ENCODE results near the gene RPS2. TPM values are rescaled to one million over a fixed set of nuclear protein-coding genes. Genes with fewer than 3 reads are reported as not detected.

Gene RPS2
- total RNA-seq, 1 donor from 2014 or later: 2,286 TPM

DNA sequence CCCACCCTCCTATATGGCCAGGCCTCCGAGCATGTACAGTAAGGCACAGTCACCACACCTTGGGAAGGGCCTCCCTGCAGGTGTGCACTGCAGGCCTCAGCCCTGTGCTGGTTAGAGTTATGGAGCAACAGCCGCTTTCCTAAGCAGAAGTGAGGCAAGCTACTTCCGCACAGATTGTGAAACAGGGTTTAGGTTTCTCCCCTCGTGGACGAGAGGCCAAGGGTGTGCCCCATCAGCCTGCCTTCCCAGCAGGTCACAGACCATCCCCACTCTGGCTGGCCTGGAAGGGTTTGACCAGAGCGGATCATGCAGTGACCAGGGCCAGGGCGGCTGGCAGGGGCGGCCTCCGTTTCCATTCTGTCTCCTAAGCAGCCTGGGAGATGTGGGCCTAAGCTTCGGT, 26.3 kb downstream of the RPS2 start:
- DNase-seq (ENCODE audit: extremely low spot score, unreplicated experiment): no peak
- TF ChIP-seq, protein P1, sequence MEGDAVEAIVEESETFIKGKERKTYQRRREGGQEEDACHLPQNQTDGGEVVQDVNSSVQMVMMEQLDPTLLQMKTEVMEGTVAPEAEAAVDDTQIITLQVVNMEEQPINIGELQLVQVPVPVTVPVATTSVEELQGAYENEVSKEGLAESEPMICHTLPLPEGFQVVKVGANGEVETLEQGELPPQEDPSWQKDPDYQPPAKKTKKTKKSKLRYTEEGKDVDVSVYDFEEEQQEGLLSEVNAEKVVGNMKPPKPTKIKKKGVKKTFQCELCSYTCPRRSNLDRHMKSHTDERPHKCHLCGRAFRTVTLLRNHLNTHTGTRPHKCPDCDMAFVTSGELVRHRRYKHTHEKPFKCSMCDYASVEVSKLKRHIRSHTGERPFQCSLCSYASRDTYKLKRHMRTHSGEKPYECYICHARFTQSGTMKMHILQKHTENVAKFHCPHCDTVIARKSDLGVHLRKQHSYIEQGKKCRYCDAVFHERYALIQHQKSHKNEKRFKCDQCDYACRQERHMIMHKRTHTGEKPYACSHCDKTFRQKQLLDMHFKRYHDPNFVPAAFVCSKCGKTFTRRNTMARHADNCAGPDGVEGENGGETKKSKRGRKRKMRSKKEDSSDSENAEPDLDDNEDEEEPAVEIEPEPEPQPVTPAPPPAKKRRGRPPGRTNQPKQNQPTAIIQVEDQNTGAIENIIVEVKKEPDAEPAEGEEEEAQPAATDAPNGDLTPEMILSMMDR (IDR thresholded peaks at IDR 0.05): no peak
- peaks cover 15% of the 10 kb centered on the region for H3K4me1 Mint-ChIP-seq (ENCODE audit: unreplicated experiment)
- peaks cover 6% of the 10 kb centered on the region for H3K36me3 Mint-ChIP-seq (ENCODE audit: unreplicated experiment)
- no peak overlapping the region for H3K27ac Mint-ChIP-seq (ENCODE audit: unreplicated experiment)
- H3K27me3 Mint-ChIP-seq (ENCODE audit: unreplicated experiment): no peaks in the 10 kb centered on the region
- no peaks in the 10 kb centered on the region for H3K9me3 Mint-ChIP-seq (ENCODE audit: unreplicated experiment)
- no peak overlapping the region for H3K4me3 Mint-ChIP-seq (ENCODE audit: unreplicated experiment)

DNA sequence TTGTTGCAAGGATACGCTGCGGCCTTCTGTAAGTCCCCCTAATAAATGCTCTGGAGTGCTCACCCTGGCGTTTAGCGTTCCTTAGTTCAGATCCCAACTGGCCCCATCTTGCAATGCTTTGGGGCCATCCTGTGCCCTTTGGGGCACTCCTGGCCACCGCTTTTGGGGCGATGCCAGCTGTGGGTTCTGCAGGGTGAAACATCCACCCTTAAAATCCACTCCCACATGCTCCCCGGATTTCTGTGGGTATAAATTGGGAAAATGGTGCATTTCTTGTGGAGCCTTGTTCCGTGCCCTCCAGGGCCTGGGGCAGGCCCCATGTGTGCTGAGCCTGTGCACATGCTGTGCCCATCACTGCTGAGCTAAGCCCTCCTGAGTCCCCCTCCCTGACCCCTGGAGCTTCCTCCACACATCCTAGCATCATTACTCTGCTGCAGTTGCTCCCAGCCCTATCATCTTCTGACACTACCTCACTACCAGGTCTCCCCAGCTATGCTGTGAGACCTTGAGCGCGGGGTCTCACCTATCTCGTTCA, 27.6 kb downstream of the RPS2 start:
- Mint-ChIP-seq H3K9me3 (ENCODE audit: unreplicated experiment) (no peaks in the 10 kb centered on the region), H3K27ac (ENCODE audit: unreplicated experiment) (no peak overlapping the region), H3K36me3 (ENCODE audit: unreplicated experiment) (peaks cover 6% of the 10 kb centered on the region), H3K27me3 (ENCODE audit: unreplicated experiment) (no peaks in the 10 kb centered on the region), H3K4me1 (ENCODE audit: unreplicated experiment) (peaks cover 7% of the 10 kb centered on the region), H3K4me3 (ENCODE audit: unreplicated experiment) (no peak overlapping the region)
- no peak for DNase-seq (ENCODE audit: extremely low spot score, unreplicated experiment)
- TF ChIP-seq, protein P1 (IDR thresholded peaks at IDR 0.05): no peak

DNA sequence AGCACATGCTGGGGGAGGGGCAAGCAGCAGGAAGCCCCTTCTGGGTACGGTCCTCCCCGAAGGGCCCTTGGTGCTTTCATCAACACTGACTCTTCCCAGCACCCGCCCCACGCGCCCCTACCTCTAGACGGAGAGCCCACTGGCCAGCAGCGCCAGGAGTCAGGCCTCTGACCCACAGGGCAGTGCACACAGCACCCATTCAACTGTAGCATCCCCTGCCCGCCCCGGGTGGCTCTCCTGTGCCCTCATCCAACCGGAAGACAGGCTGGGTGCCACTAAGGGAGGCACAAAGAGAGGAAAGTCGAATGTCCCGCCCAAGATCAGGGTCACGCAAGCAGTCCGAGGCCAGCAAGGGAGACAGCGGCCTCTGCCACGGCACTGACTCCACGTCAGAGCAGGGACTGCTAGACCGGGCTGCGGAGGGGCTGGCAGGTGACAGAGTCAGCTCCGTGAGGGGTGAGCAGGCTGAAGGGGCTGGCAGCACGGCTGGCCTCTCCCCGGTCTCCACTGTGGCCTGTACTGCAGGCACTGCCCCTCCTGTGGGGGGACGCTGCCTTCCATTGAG, 31.4 kb downstream of the RPS2 start:
- DNase-seq (ENCODE audit: extremely low spot score, unreplicated experiment): no peak
- TF ChIP-seq, protein P1 (IDR thresholded peaks at IDR 0.05): no peak
- Mint-ChIP-seq H3K27me3 (ENCODE audit: unreplicated experiment) (no peaks in the 10 kb centered on the region), H3K27ac (ENCODE audit: unreplicated experiment) (no peak overlapping the region), H3K4me3 (ENCODE audit: unreplicated experiment) (no peak overlapping the region), H3K9me3 (ENCODE audit: unreplicated experiment) (no peaks in the 10 kb centered on the region), H3K4me1 (ENCODE audit: unreplicated experiment) (peaks cover 2% of the 10 kb centered on the region), H3K36me3 (ENCODE audit: unreplicated experiment) (peaks cover 3% of the 10 kb centered on the region)

DNA sequence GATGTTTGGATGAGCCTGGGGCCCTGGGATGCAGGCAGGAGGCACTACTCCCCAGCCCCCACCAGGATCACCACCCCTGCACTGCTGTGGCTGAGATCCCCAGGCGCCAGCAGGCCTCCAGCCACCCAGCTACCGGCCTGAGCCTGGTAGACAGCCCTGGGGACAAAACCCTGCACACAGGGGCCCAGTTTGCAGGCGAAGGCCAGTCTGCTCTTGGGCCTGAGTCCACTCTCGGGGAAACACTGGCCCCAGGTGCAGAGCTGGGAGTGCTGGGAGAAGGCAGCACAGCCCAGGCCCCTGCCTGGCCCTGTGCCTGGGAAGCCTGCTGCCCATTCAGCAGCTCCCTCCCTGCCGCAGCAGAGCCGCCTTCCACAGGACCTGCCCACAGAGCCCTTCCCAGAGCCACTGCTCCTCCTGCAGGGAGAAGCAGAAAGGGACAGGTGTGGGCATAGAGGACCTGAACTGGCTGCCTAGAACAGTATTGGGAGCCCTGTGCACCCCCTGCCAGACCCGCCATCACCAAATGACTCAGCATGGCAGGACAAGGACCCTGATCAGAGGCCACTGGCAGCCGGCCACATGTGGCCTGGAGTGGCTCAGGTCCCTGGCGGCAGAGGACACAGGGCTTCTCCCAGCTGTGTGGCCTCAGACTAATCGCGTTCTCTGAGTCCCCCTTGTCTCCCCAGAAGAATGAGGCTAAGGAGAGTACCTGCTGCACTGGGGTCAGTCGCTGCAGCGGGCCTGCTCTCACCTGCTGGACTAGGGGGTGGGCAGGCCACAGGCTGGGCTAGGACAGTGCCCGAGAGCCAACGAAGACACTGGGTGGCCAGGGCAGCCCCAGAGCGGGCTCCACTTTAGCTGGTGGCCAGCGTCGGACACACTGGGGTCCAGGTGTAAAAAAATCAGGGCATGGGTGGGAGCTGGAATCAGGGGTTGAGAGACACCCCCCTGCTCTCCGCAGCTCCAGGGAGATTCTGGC, 32.3 kb downstream of the RPS2 start:
- Mint-ChIP-seq H3K27ac (ENCODE audit: unreplicated experiment) (no peak overlapping the region), H3K27me3 (ENCODE audit: unreplicated experiment) (no peaks in the 10 kb centered on the region), H3K4me3 (ENCODE audit: unreplicated experiment) (no peak overlapping the region), H3K9me3 (ENCODE audit: unreplicated experiment) (no peaks in the 10 kb centered on the region), H3K36me3 (ENCODE audit: unreplicated experiment) (peaks cover 3% of the 10 kb centered on the region), H3K4me1 (ENCODE audit: unreplicated experiment) (peaks cover 2% of the 10 kb centered on the region)
- TF ChIP-seq, protein P1 (IDR thresholded peaks at IDR 0.05): no peak
- no peak for DNase-seq (ENCODE audit: extremely low spot score, unreplicated experiment)

DNA sequence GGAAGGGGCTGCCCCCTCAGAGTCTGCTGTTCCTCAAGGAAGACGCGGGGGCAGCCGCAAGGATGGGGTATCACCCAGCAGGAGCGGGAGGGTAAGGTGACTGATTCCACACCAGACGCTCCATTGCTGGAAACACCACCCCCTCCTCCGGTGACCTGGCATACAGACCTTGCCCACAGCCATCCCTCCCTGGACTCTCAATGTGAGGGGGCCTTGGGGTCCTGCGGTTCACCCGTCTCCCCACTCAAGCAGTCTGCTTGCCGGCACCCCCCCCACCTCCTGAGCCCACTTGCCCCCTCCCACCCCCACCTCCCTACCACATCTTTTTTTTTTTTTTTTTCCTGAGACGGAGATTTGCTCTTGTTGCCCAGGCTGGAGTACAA, 34.3 kb downstream of the RPS2 start:
- H3K36me3 Mint-ChIP-seq (ENCODE audit: unreplicated experiment): no peaks in the 10 kb centered on the region
- H3K27me3 Mint-ChIP-seq (ENCODE audit: unreplicated experiment): no peaks in the 10 kb centered on the region
- peaks cover 2% of the 10 kb centered on the region for H3K4me1 Mint-ChIP-seq (ENCODE audit: unreplicated experiment)
- TF ChIP-seq, protein P1 (IDR thresholded peaks at IDR 0.05): no peak
- DNase-seq (ENCODE audit: extremely low spot score, unreplicated experiment): no peak
- no peak overlapping the region for H3K4me3 Mint-ChIP-seq (ENCODE audit: unreplicated experiment)
- H3K9me3 Mint-ChIP-seq (ENCODE audit: unreplicated experiment): no peaks in the 10 kb centered on the region
- H3K27ac Mint-ChIP-seq (ENCODE audit: unreplicated experiment): no peak overlapping the region
